ENCODE results near the gene LAT.

The LAT gene

GRCh38 chr16:29009050-29009837 lies 24.4 kb downstream of the LAT start:
- DNase-seq: no peak

DNA sequence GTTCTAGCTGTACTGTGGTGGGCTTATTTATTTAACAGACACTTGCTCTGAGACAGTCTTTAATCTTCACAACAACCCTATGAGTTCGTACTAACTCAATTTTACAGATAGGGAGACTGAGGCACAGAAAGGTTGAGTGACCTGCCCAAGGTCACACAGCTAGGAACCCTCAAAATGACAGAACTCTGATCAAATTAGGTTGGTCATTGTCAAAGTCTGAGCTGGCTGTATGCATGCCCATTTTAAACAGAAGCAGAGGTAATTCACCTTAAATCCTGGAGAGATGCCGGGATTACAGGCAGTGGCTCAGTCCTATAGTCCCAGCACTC lies 24.9 kb downstream of the LAT start:
- DNase-seq: no peak

DNA sequence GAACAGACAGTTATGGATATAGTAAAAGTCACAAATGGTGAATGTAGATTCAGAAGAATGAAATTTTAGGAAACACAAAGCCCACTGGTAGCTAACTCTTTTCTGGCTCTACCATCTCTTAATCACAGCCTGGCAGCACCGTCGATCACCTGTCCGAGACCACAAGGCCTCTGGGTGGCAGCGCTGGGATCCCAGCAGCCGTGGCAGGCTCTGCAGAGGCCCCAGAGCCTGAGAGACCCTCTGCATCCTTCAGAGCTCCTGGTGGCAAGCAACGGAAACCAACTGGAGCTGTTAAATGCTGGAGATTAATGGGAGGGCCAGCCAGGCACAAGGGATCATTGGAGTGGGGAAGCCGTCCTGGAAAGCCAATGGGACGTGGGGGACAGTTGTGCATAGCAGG lies 26.3 kb downstream of the LAT start:
- DNase-seq: no peak

GRCh38 chr16:29011851-29012250 lies 27.0 kb downstream of the LAT start:
- DNase-seq: no peak

- DNase-seq: no peak
Measured at GRCh38 chr16:29012913-29013553, 28.2 kb downstream of the LAT start.

DNA sequence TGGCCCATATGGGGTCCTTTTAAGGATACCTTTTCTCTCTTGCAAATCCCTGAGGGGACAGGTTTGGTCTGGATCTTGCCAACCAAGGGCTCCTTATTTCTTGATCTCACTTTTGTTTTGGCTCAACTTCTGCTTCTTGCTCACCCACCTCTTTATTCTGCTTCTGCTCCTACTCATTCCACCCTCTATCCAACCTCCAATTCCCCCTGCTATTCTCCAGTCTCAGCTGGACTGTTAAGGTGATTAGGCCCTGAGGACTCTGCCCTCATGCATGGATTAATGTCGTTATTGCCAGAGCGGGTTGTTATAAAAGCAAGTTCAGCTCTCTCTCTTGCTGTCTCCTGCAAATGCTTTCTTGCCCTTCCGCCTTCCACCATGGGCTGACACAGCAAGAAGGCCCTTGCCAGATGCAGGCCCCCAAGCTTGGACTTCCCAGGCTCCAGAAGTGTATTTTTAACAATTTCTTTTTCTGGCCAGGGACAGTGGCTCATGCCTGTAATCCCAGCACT lies 29.8 kb downstream of the LAT start:
- no peak for DNase-seq

GRCh38 chr16:29022196-29022595 lies 37.3 kb downstream of the LAT start:
- DNase-seq: no peak

GRCh38 chr16:29023279-29024277 lies 38.7 kb downstream of the LAT start:
- DNase-seq: no peak

GRCh38 chr16:29024278-29024677 lies 39.4 kb downstream of the LAT start:
- DNase-seq: no peak

GRCh38 chr16:29025218-29025617 lies 40.4 kb downstream of the LAT start:
- no peak for DNase-seq

- DNase-seq: no peak
Measured at GRCh38 chr16:29025735-29026134, 40.9 kb downstream of the LAT start.

GRCh38 chr16:29028457-29029167 lies 43.8 kb downstream of the LAT start:
- DNase-seq: no peak

DNA sequence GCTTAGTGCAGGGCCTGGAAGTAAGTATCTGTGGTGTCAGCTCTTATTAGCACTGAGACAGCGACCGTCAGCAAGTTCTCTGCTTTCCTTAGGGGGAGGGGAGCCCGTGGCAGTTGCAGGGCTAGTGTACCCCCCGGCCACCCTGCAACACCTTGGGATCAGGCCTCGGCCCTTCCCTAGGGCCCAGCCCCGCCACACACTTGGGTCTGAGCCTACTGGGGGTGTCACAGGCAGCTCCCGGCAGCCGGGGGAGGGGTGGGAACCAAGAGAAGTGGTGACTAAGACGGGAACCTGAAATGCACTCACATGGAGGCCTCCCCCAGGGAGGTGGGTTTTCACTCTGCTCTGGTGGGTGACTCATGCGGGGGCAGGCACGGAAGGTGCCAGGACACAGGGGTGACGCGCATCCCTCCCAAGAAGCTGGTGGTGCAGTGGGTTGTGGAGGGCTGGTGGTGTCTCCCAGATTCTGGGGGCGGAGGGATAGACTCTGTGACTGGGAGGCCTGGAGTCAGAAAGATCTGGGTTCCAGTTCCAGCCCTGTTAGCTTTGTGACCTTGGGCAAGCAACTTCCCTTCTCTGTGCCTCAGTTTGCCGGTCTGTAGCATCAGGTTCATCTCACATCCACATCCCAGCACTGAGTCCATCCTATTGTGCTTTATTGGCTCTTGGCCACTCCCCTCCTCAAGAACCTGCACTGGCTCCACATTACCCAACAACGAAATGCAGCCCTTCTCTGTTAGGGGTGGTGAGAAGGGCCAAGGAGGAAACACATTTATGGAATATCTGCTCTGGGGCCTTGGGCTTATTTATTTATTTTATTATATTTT lies 44.5 kb downstream of the LAT start:
- peak; percentile 97 for DNase-seq

- DNase-seq: no peak
Measured at GRCh38 chr16:29030086-29030840, 45.4 kb downstream of the LAT start.

Measured in fibroblast of skin of right biceps (primary cell).